K562 (cell line): ENCODE data around the gene CNGA3. TPM values are rescaled to one million over a fixed set of nuclear protein-coding genes. Genes with fewer than 3 reads are reported as not detected.

Experiments
- ATAC-seq: fragments of 200-7000 bp; cut with Tn5 transposase; 3 replicates; pipeline ENCODE4 v1.9.1; 2020; ENCODE audit warnings: moderate library complexity
- BruUV-seq: library from RNA; stranded (reverse); fragments of 400-500 nt; replicated peaks from 2 replicates; lab custom pipeline; 2021; lab: Mats Ljungman, UMichigan
- CTCF ChIA-PET: fragments of 300-600 bp; formaldehyde crosslinking; extraction: SDS; loops from one replicate; lab custom pipeline; 2021; ENCODE audit warnings: low intra/inter-chr PET ratio; lab: Yijun Ruan, JAX
- POLR2A ChIA-PET: fragments of 300-600, 350-650 bp; sonication (Branson Sonifier 250); formaldehyde crosslinking; extraction: SDS; loops from one replicate; lab custom pipeline; 2021; ENCODE audit warnings: antibody characterized with exemption, inconsistent platforms; lab: Yijun Ruan, JAX
- DNase-seq, 4 experiments: peaks; one replicate each; pipeline versions ENCODE4 v3.0.0 to v3.0.0-alpha.2; 2011 to 2018; ENCODE audit warnings: low spot score in 3 of 4, mixed read lengths in 3 of 4; ENCODE audit errors: extremely low read depth in 1 of 4
- FAIRE-seq: peaks from 2 replicates; lab custom pipeline; 2011; peaks lifted over from hg19 to GRCh38; lab: Jason Lieb, UNC
- H2AFZ ChIP-seq: 2 replicates; pipeline ENCODE4 v1.6.0; 2011; ENCODE audit warnings: low read depth, low read length, control low read depth, inconsistent platforms
- H3K27ac ChIP-seq: fragments of 200-600 bp; 3 replicates; pipeline ENCODE4 v1.8.0; 2011; ENCODE audit warnings: low read depth, mild to moderate bottlenecking, control low read depth, inconsistent platforms, low read length, moderate library complexity, mixed read lengths; ENCODE audit errors: extremely low read depth
- H3K27me3 ChIP-seq, 2 experiments: fragments of 300-600 bp in 1 of 2; 2 replicates in 1 of 2; 3 replicates in 1 of 2; pipeline versions ENCODE4 v1.6.0 to v1.8.0; 2011; ENCODE audit warnings: inconsistent platforms in 2 of 2, low read length in 2 of 2, mild to moderate bottlenecking in 1 of 2, mixed read lengths in 1 of 2, moderate library complexity in 1 of 2; ENCODE audit not compliant: control insufficient read depth in 2 of 2, insufficient read depth in 2 of 2
- H3K36me3 ChIP-seq: fragments of 300-600 bp; 3 replicates; pipeline ENCODE4 v1.8.0; 2011; ENCODE audit warnings: mild to moderate bottlenecking, low read length, inconsistent platforms; ENCODE audit not compliant: control insufficient read depth, insufficient read depth
- H3K4me1 ChIP-seq, 2 experiments: fragments of 200-600 bp in 1 of 2; replicated peaks in 1 of 2; 2 replicates in 1 of 2; 3 replicates in 1 of 2; pipeline versions ENCODE4 v1.5.1 to v1.8.0; 2011; ENCODE audit warnings: inconsistent platforms in 2 of 2, low read length in 2 of 2, mild to moderate bottlenecking in 1 of 2, mixed read lengths in 1 of 2, moderate library complexity in 1 of 2; ENCODE audit not compliant: control insufficient read depth in 2 of 2, insufficient read depth in 2 of 2
- H3K4me2 ChIP-seq: 2 replicates; pipeline ENCODE4 v1.6.1; 2011; ENCODE audit warnings: low read length, control low read depth, inconsistent platforms, mixed read lengths; ENCODE audit not compliant: insufficient read depth
- H3K4me3 ChIP-seq: fragments of 200-600 bp; sonication (generic), shearing (Covaris generic); 2 replicates; pipeline ENCODE4 v1.5.1; 2016; ENCODE audit warnings: control low read depth, inconsistent platforms
- H3K79me2 ChIP-seq: fragments of 200-600 bp; 3 replicates; pipeline ENCODE4 v1.8.0; 2011; ENCODE audit warnings: low read length, inconsistent platforms; ENCODE audit not compliant: control insufficient read depth, insufficient read depth
- H3K9ac ChIP-seq, 2 experiments: 2 replicates each; pipeline versions ENCODE4 v1.6.0 to v1.6.1; 2011; ENCODE audit warnings: low read depth in 2 of 2, low read length in 2 of 2, control low read depth in 1 of 2, inconsistent platforms in 1 of 2, mild to moderate bottlenecking in 1 of 2, mixed read lengths in 1 of 2; ENCODE audit not compliant: insufficient read depth in 1 of 2
- H3K9me1 ChIP-seq: one replicate; pipeline ENCODE4 v1.6.0; 2011; ENCODE audit warnings: inconsistent platforms, mild to moderate bottlenecking, low read length, moderate library complexity; ENCODE audit not compliant: control insufficient read depth, insufficient read depth
- H3K9me3 ChIP-seq: replicated peaks from 2 replicates; pipeline ENCODE4 v1.5.1; 2011; ENCODE audit warnings: low read depth, low read length, inconsistent platforms; ENCODE audit not compliant: control insufficient read depth, insufficient read depth
- H4K20me1 ChIP-seq: replicated peaks from 2 replicates; pipeline ENCODE4 v1.6.1; 2011; ENCODE audit warnings: low read length, inconsistent platforms, mixed read lengths; ENCODE audit not compliant: control insufficient read depth, insufficient read depth
- FOXA3 ChIP-seq, 2 experiments: fragments of 450-650 bp in 1 of 2; sonication (generic) in 1 of 2; formaldehyde crosslinking; IDR thresholded peaks in 1 of 2; conservative IDR thresholded peaks in 1 of 2; 2 replicates each; pipeline versions ENCODE4 v1.4.0 to v1.8.0; 2020 to 2022; ENCODE audit warnings: mild to moderate bottlenecking in 2 of 2, missing genetic modification reagents in 1 of 2
- HNRNPUL1 ChIP-seq: fragments of 200-400 bp; formaldehyde crosslinking; IDR thresholded peaks from 2 replicates; pipeline ENCODE4 v1.6.1; 2017; ENCODE audit warnings: low read length
- RBBP5 ChIP-seq: fragments of 200-600 bp; sonication (generic); IDR thresholded peaks from 2 replicates; pipeline ENCODE4 v1.6.1; 2012; ENCODE audit warnings: borderline replicate concordance, mild to moderate bottlenecking, low read length, control low read depth, inconsistent platforms; ENCODE audit not compliant: insufficient read depth, poor library complexity, severe bottlenecking
- ZNF134 ChIP-seq: fragments of 250-450 bp; sonication (Bioruptor Pico); conservative IDR thresholded peaks from 2 replicates; pipeline ENCODE4 v1.4.0; 2020
- WGBS: fragments of 100-300 bp; shearing (Covaris generic); methylation state at CpG from one replicate; pipeline ENCODE4 v1.1.6; 2016; ENCODE audit warnings: low coverage, mixed read lengths; ENCODE audit not compliant: insufficient coverage; ENCODE audit errors: missing lambda C conversion rate; 5-methylcytosine and 5-hydroxymethylcytosine counted together
- in situ Hi-C: fragments of 300-500 bp; cut with MboI; formaldehyde crosslinking; loops from 4 replicates; pipeline ENCODE4 v1.15.0; 2018; ENCODE audit warnings: inconsistent platforms, mixed read lengths
- intact Hi-C: fragments of 100-400 bp; cut with micrococcal nuclease; formaldehyde crosslinking; loops from 2 replicates; pipeline ENCODE4 v1.14.2; 2022
- polyA plus RNA-seq, 8 experiments: library from polyadenylated mRNA; depleted of rRNA in 4 of 8; stranded (reverse) in 5 of 8; unstranded in 3 of 8; fragments of >200 nt; fragmentation: Nextera tagmentation in 2 of 8; fragmentation: Illumina TruSeq in 1 of 8; extraction: Ambion mirVana in 2 of 8; extraction: Trizol in 1 of 8; gene quantifications; 2 replicates each; pipeline versions ENCODE4 v1.2.1 to v1.2.3, GENCODE V29; 2011 to 2014; ENCODE audit warnings: inconsistent platforms in 1 of 8, missing spikeins in 1 of 8
- total RNA-seq, 7 experiments: library from RNA; depleted of rRNA in 6 of 7; stranded (reverse); fragments of >200 nt in 6 of 7; fragmentation: Illumina TruSeq in 2 of 7; extraction: Trizol in 2 of 7; gene quantifications; 2 replicates each; pipeline versions ENCODE4 v1.2.1 to v1.2.3, GENCODE V29; 2011 to 2021; ENCODE audit warnings: low replicate concordance in 1 of 7
- TF ChIP-seq, protein P1 (sequence below): fragments of 450-650 bp; IDR thresholded peaks from 2 replicates; pipeline ENCODE4 v1.6.1; 2018; ENCODE audit warnings: mild to moderate bottlenecking, low read depth; ENCODE audit not compliant: partially characterized antibody

The CNGA3 gene
- total and polyA plus RNA-seq, 9 of the 15 experiments (the other 6 are each of a cell fraction or from before 2014, with no cell fraction given): not detected

DNA sequence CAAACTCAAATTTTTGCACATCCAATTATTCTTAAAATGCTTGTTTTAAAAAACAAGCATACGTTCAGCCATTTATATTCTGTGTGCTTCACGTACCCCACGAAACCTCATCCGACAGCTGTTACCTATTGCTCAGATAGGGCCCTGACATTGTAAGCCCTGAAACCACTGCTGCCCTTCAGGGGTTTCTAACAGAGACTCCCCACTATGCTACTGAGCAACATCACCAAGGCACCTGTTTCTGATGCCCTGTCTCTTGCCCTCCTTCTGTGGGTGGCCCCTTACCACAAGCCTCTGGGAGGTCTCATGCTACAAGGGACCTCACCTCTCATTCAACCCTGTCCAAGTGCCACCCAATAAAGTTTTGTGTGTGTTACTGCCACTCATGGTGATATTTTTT lies 18.5 kb upstream of the CNGA3 start (continued):
- TF ChIP-seq, protein P1, sequence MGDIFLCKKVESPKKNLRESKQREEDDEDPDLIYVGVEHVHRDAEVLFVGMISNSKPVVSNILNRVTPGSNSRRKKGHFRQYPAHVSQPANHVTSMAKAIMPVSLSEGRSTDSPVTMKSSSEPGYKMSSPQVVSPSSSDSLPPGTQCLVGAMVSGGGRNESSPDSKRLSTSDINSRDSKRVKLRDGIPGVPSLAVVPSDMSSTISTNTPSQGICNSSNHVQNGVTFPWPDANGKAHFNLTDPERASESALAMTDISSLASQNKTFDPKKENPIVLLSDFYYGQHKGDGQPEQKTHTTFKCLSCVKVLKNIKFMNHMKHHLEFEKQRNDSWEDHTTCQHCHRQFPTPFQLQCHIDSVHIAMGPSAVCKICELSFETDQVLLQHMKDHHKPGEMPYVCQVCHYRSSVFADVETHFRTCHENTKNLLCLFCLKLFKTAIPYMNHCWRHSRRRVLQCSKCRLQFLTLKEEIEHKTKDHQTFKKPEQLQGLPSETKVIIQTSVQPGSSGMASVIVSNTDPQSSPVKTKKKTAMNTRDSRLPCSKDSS: no peak
- TF ChIP-seq RBBP5: no peak

- Histone ChIP-seq H3K9me1 (no peaks in the 10 kb centered on the region), H3K4me3 (no peak overlapping the region)
These were observed 16.7 kb upstream of the CNGA3 start for GRCh38 chr2:98329549-98329948.

More at GRCh38 chr2:98329549-98329948, 16.7 kb upstream of the CNGA3 start:
- TF ChIP-seq HNRNPUL1 (no peak), FOXA3 (CRISPR knock-in tag; conservative IDR thresholded peaks at IDR 0.05 in 1 of 2, IDR thresholded peaks at IDR 0.05 in 1 of 2) (no peak), ZNF134 (CRISPR knock-in tag) (peak; percentile 92)
- TF ChIP-seq, all 486 proteins: peak for 1
- no peaks in the 10 kb centered on the region for H3K4me1 ChIP-seq
- 0% methylated on average over 4 of the region's 4 CpGs for WGBS
- no TSS peak for BruUV-seq
- in situ Hi-C loops: no loop called here
- intact Hi-C loops: no loop called here
- no peaks in the 10 kb centered on the region for H4K20me1 ChIP-seq
- H3K36me3 ChIP-seq: no peaks in the 10 kb centered on the region
- H3K4me2 ChIP-seq: no peak overlapping the region
- DNase-seq (no peak), ATAC-seq (no peak), FAIRE-seq (no peak)
- no peak overlapping the region for H3K27ac ChIP-seq
- no peaks in the 10 kb centered on the region for H3K9me3 ChIP-seq
- no peaks in the 10 kb centered on the region for H3K79me2 ChIP-seq
- H2AFZ ChIP-seq: no peak overlapping the region
- no peak overlapping the region for H3K9ac ChIP-seq
- ChIA-PET POLR2A (no interaction called here), CTCF (no interaction called here)
- peaks cover 2 to 16% of the 10 kb centered on the region in 2 experiments; a peak in 3 of 5 replicates for H3K27me3 ChIP-seq
